ENCODE data around the gene ZBTB17. TPM values are rescaled to one million over a fixed set of nuclear protein-coding genes. Genes with fewer than 3 reads are reported as not detected.

ZBTB17 gene
- total and polyA plus RNA-seq, 2 of the 4 experiments (the other 2 are of a cell fraction) = 26.3 to 58.2 TPM

DNA sequence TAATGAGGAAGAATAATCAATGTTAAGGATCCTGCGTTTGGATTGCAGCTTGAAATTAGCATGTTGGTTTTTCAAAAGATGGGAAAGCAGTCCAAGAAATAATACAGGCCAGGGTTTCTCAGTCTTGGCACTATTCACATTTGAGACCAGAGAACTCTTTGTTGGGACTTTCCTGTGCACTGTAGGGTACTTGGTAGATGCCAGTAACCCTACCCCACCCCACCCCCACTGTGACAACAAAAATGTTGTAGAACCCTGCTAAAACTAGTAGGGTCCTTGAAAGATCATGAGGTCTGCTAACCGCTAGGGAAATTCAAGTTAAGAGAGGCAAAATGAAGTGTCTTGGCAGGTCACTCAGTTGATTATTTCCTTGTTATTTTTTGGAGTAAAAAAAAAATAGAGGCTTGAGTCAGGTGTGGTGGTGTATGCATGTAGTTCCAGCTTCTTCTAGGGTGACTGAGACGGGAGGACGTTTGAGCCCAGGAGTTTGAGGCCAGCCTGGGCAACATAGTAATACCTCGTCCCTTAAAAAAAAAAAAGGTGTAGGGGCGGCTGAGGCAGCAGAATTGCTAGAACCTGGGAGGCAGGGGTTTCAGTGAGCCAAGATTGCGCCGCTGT is 75.1 kb downstream of the ZBTB17 start:
- 40% methylated on average over 1 of the region's 8 CpGs; no CpG with 5 or more reads in 1 of the 2 experiments for WGBS, 2 experiments (ENCODE audit: extremely low coverage in 2 of 2, insufficient read length in 1 of 2)
- no peak overlapping the region for H3K9ac ChIP-seq (ENCODE audit: low read depth, low read length)
- peak overlapping the region; percentile 9; the same call in 1 of the 2 replicates for H2AK5ac ChIP-seq (ENCODE audit: low read depth, low read length)
- H3K9me3 ChIP-seq (ENCODE audit: control insufficient read depth, insufficient read depth, low read length) = no peaks in the 10 kb centered on the region
- in situ Hi-C loops (cut with MboI; ENCODE audit: low sequenced_read_pairs) (no loop called here), intact Hi-C loops (cut with micrococcal nuclease) (loop anchor here (5.0 kb wide), 1 partner anchor 48 kb away; no protein-coding TSS in a partner anchor), dilution Hi-C loops (cut with HindIII; ENCODE audit: low sequenced_read_pairs, unreplicated experiment) (no loop called here)
- no peaks in the 10 kb centered on the region for H3K27me3 ChIP-seq (ENCODE audit: control insufficient read depth, insufficient read depth, low read length)
- H3K4ac ChIP-seq (ENCODE audit: low read depth, low read length) = no peak overlapping the region
- H3K27ac ChIP-seq (ENCODE audit: insufficient read depth, low read length) = no peak overlapping the region
- H4K91ac ChIP-seq (ENCODE audit: insufficient read depth, low read depth, low read length) = no peak overlapping the region; the same call in 1 of the 2 replicates
- no TSS peak for BruUV-seq (replicated peaks)
- no peak overlapping the region for H3K4me2 ChIP-seq (ENCODE audit: low read depth, low read length)
- TF ChIP-seq SMC3 (IDR thresholded peaks at IDR 0.05; ENCODE audit: low read depth, low read length) = no peak
- TF ChIP-seq, protein P1, sequence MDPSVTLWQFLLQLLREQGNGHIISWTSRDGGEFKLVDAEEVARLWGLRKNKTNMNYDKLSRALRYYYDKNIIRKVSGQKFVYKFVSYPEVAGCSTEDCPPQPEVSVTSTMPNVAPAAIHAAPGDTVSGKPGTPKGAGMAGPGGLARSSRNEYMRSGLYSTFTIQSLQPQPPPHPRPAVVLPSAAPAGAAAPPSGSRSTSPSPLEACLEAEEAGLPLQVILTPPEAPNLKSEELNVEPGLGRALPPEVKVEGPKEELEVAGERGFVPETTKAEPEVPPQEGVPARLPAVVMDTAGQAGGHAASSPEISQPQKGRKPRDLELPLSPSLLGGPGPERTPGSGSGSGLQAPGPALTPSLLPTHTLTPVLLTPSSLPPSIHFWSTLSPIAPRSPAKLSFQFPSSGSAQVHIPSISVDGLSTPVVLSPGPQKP (IDR thresholded peaks at IDR 0.05; ENCODE audit: borderline replicate concordance, low read depth, low read length) = no peak
- H2AK9ac ChIP-seq (replicated peaks; ENCODE audit: low read depth, low read length, poor library complexity) = no peak overlapping the region
- no peak overlapping the region for H2BK15ac ChIP-seq (ENCODE audit: low read depth, low read length)
- peaks cover 12% of the 10 kb centered on the region for H3K4me1 ChIP-seq (ENCODE audit: control insufficient read depth, insufficient read depth, low read length)
- no peak overlapping the region for H4K8ac ChIP-seq (ENCODE audit: low read depth in 2 of 2, low read length in 2 of 2)
- H3K14ac ChIP-seq (replicated peaks; ENCODE audit: low read depth, low read length) = peak overlapping the region; percentile 36; the same call in 1 of the 2 replicates
- no peak overlapping the region for H3K4me3 ChIP-seq (ENCODE audit: insufficient read depth, low read depth, low read length)
- ATAC-seq (ENCODE audit: low read depth) = no peak
- no peak for DNase-seq
- H2BK120ac ChIP-seq (ENCODE audit: low read depth, low read length) = no peak overlapping the region
- peaks cover 3% of the 10 kb centered on the region; the same call in 1 of the 2 replicates for H3K36me3 ChIP-seq (ENCODE audit: control insufficient read depth, insufficient read depth, low read length)
- H3K23ac ChIP-seq (ENCODE audit: low read depth, low read length) = peak overlapping the region; percentile 60; the same call in 1 of the 2 replicates
- H2BK20ac ChIP-seq (ENCODE audit: low read depth, low read length) = no peak overlapping the region
- peaks cover 7% of the 10 kb centered on the region for H3K9me1 ChIP-seq (ENCODE audit: insufficient read depth, low read length)
- peak overlapping the region; percentile 15 for H2BK5ac ChIP-seq (ENCODE audit: low read depth, low read length, poor library complexity, severe bottlenecking)
- CTCF ChIA-PET = no interaction called here
- peaks cover 10% of the 10 kb centered on the region for H4K20me1 ChIP-seq (ENCODE audit: insufficient read depth, low read length)
- POLR2A ChIA-PET (ENCODE audit: unreplicated experiment) = no interaction called here
- peaks cover 28 to 77% of the 10 kb centered on the region in 2 experiments for H3K79me1 ChIP-seq (ENCODE audit: low read depth in 1 of 2, low read length in 2 of 2)
- H3K18ac ChIP-seq (ENCODE audit: low read depth, low read length) = no peak overlapping the region
- no peak overlapping the region for H2AFZ ChIP-seq (replicated peaks; ENCODE audit: low read length, poor library complexity)
- no peak overlapping the region for H3K56ac ChIP-seq (ENCODE audit: extremely low read depth, insufficient read depth, low read length)
- H4K5ac ChIP-seq (ENCODE audit: low read depth, low read length) = no peak overlapping the region
